Caco-2 (cell line): ENCODE data around the gene SIRPB2. TPM values are rescaled to one million over a fixed set of nuclear protein-coding genes. Genes with fewer than 3 reads are reported as not detected.

ENCODE experiments used
- BruUV-seq: library from RNA; stranded (reverse); fragments of 400-500 nt; replicated peaks from 2 replicates; lab custom pipeline; 2021; lab: Mats Ljungman, UMichigan
- CTCF ChIA-PET: fragments of 300-600 bp; sonication (Branson Sonifier 250); formaldehyde crosslinking; loops from one replicate; lab custom pipeline; 2022; ENCODE audit warnings: antibody characterized with exemption; lab: Charles Lee
- POLR2A ChIA-PET: fragments of 300-600 bp; sonication (Branson Sonifier 250); formaldehyde crosslinking; loops from one replicate; lab custom pipeline; 2022; ENCODE audit warnings: antibody characterized with exemption; lab: Charles Lee
- DNase-seq, 2 experiments: peaks; one replicate each; pipeline versions ENCODE4 v3.0.0 to v3.0.0-alpha.2; 2020 to 2022
- H3K27me3 ChIP-seq: replicated peaks from 2 replicates; pipeline ENCODE4 v1.6.0; 2011; ENCODE audit warnings: low read length; ENCODE audit not compliant: control insufficient read depth, insufficient read depth
- H3K36me3 ChIP-seq: 2 replicates; pipeline ENCODE4 v1.5.1; 2011; ENCODE audit warnings: low read length; ENCODE audit not compliant: control insufficient read depth, insufficient read depth
- H3K4me1 ChIP-seq: fragments of 250-450 bp; sonication (Bioruptor Pico); 2 replicates; pipeline ENCODE4 v1.5.1; 2020; ENCODE audit warnings: mild to moderate bottlenecking
- H3K4me3 ChIP-seq: 2 replicates; pipeline ENCODE4 v1.5.1; 2011; ENCODE audit warnings: low read depth, mild to moderate bottlenecking, control low read depth, low read length
- H3K9me3 ChIP-seq: fragments of 250-450 bp; sonication (Bioruptor Pico); 2 replicates; pipeline ENCODE4 v1.5.1; 2020; ENCODE audit warnings: mild to moderate bottlenecking, moderate library complexity
- H3K27ac Mint-ChIP-seq: one replicate; pipeline ENCODE4 v1.8.0; 2022; ENCODE audit warnings: mixed read lengths; ENCODE audit not compliant: unreplicated experiment
- H3K27me3 Mint-ChIP-seq: one replicate; pipeline ENCODE4 v1.8.0; 2022; ENCODE audit warnings: mixed read lengths; ENCODE audit not compliant: insufficient read depth, unreplicated experiment
- H3K36me3 Mint-ChIP-seq: one replicate; pipeline ENCODE4 v1.8.0; 2022; ENCODE audit warnings: mild to moderate bottlenecking, mixed read lengths; ENCODE audit not compliant: insufficient read depth, unreplicated experiment
- H3K4me1 Mint-ChIP-seq: one replicate; pipeline ENCODE4 v1.8.0; 2022; ENCODE audit warnings: low read depth, mixed read lengths; ENCODE audit not compliant: unreplicated experiment
- H3K4me3 Mint-ChIP-seq: one replicate; pipeline ENCODE4 v1.8.0; 2022; ENCODE audit warnings: mild to moderate bottlenecking, moderate library complexity, mixed read lengths; ENCODE audit not compliant: unreplicated experiment
- H3K9me3 Mint-ChIP-seq: one replicate; pipeline ENCODE4 v1.8.0; 2022; ENCODE audit warnings: mixed read lengths; ENCODE audit not compliant: unreplicated experiment
- intact Hi-C: fragments of 100-400 bp; cut with micrococcal nuclease; formaldehyde crosslinking; loops from one replicate; pipeline ENCODE4 v1.10.0; 2022; ENCODE audit not compliant: unreplicated experiment
- total RNA-seq: library from RNA; stranded (reverse); gene quantifications from 2 replicates; pipeline ENCODE4 v1.2.3, GENCODE V29; 2022
- TF ChIP-seq, protein P1 (sequence below), 2 experiments: fragments of 200-600 bp in 1 of 2; IDR thresholded peaks; 1 replicate in 1 of 2; 2 replicates in 1 of 2; pipeline versions ENCODE4 v1.5.1 to v1.8.0; 2011 to 2022; ENCODE audit warnings: antibody characterized with exemption in 1 of 2, control low read depth in 1 of 2, inconsistent platforms in 1 of 2, low read depth in 1 of 2, low read length in 1 of 2, mild to moderate bottlenecking in 1 of 2, moderate library complexity in 1 of 2; ENCODE audit not compliant: insufficient read depth in 1 of 2, severe bottlenecking in 1 of 2, unreplicated experiment in 1 of 2

SIRPB2 gene
- total RNA-seq, 1 experiment from 2014 or later = not detected

- intact Hi-C loops = loop anchor here (5.0 kb wide), 1 partner anchor 35 kb away; no protein-coding TSS in a partner anchor
- POLR2A ChIA-PET = no interaction called here
Observed at GRCh38 chr20:1472556-1473245, 18.5 kb downstream of the SIRPB2 start.

GRCh38 chr20:1471242-1471641 lies 20.0 kb downstream of the SIRPB2 start:
- H3K27me3 ChIP-seq = no peaks in the 10 kb centered on the region
- TF ChIP-seq, protein P1, sequence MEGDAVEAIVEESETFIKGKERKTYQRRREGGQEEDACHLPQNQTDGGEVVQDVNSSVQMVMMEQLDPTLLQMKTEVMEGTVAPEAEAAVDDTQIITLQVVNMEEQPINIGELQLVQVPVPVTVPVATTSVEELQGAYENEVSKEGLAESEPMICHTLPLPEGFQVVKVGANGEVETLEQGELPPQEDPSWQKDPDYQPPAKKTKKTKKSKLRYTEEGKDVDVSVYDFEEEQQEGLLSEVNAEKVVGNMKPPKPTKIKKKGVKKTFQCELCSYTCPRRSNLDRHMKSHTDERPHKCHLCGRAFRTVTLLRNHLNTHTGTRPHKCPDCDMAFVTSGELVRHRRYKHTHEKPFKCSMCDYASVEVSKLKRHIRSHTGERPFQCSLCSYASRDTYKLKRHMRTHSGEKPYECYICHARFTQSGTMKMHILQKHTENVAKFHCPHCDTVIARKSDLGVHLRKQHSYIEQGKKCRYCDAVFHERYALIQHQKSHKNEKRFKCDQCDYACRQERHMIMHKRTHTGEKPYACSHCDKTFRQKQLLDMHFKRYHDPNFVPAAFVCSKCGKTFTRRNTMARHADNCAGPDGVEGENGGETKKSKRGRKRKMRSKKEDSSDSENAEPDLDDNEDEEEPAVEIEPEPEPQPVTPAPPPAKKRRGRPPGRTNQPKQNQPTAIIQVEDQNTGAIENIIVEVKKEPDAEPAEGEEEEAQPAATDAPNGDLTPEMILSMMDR (IDR thresholded peaks at IDR 0.05; ENCODE audit: insufficient read depth in 1 of 2, low read depth in 1 of 2, low read length in 1 of 2, severe bottlenecking in 1 of 2, unreplicated experiment in 1 of 2) = no peak
- Mint-ChIP-seq H3K36me3 (no peaks in the 10 kb centered on the region), H3K27me3 (no peaks in the 10 kb centered on the region), H3K9me3 (no peaks in the 10 kb centered on the region), H3K4me1 (peaks cover 40% of the 10 kb centered on the region), H3K4me3 (no peak overlapping the region), H3K27ac (no peak overlapping the region)
- intact Hi-C loops = loop anchor here (5.0 kb wide), 1 partner anchor 34 kb away; no protein-coding TSS in a partner anchor
- H3K4me3 ChIP-seq = no peak overlapping the region
- CTCF ChIA-PET = no interaction called here
- H3K4me1 ChIP-seq = peaks cover 13% of the 10 kb centered on the region
- no peak for DNase-seq
- no peaks in the 10 kb centered on the region for H3K9me3 ChIP-seq
- BruUV-seq = no TSS peak
- POLR2A ChIA-PET = no interaction called here
- no peaks in the 10 kb centered on the region for H3K36me3 ChIP-seq

More at GRCh38 chr20:1472556-1473245, 18.5 kb downstream of the SIRPB2 start:
- Mint-ChIP-seq H3K4me1 (peaks cover 32% of the 10 kb centered on the region), H3K4me3 (no peak overlapping the region), H3K27me3 (no peaks in the 10 kb centered on the region), H3K27ac (no peak overlapping the region), H3K36me3 (no peaks in the 10 kb centered on the region), H3K9me3 (no peaks in the 10 kb centered on the region)
- CTCF ChIA-PET = interaction anchor here (0.8 kb wide), 1 partner anchor 30 kb away, joined by 3 read pairs; no protein-coding TSS in a partner anchor
- TF ChIP-seq, protein P1 (IDR thresholded peaks at IDR 0.05; ENCODE audit: insufficient read depth in 1 of 2, low read depth in 1 of 2, low read length in 1 of 2, severe bottlenecking in 1 of 2, unreplicated experiment in 1 of 2) = no peak
- H3K27me3 ChIP-seq = no peaks in the 10 kb centered on the region
- no peak for DNase-seq
- BruUV-seq = no TSS peak
- H3K9me3 ChIP-seq = no peaks in the 10 kb centered on the region
- no peak overlapping the region for H3K4me3 ChIP-seq
- peaks cover 7% of the 10 kb centered on the region for H3K4me1 ChIP-seq
- H3K36me3 ChIP-seq = no peaks in the 10 kb centered on the region

DNA sequence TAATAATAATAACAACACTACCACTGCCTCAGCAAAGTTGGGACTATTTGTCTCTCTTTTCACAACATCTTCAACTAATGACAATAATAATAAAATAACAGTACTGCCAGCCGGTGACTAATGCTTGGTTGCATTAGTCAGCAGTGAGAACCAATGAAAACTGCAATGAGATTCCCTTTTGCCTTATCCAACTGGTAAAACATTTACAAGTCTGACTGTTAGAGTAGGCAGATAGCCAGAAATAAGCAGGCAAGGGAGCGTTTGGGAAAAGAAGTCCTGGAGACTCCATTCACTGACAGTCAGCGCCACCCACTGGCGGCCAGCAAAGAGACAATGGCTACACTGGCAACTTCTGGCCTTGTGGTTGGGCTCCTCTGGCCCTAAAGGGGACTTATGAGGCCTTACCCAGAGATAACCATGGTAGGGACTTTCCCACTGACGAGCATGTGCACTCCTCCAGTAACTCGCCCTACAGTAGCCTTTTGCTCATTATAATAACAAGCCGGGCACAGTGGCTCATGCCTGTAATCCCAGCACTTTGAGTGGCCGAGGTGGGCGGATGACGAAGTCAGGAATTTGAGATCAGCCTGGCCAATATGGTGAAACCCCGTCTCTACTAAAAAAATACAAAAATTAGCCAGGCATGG lies 21.2 kb downstream of the SIRPB2 start:
- POLR2A ChIA-PET = no interaction called here
- Mint-ChIP-seq H3K36me3 (peaks cover 5% of the 10 kb centered on the region), H3K4me3 (no peak overlapping the region), H3K9me3 (no peaks in the 10 kb centered on the region), H3K27me3 (no peaks in the 10 kb centered on the region), H3K4me1 (peaks cover 46% of the 10 kb centered on the region), H3K27ac (no peak overlapping the region)
- Histone ChIP-seq H3K9me3 (no peaks in the 10 kb centered on the region), H3K4me3 (no peak overlapping the region), H3K27me3 (no peaks in the 10 kb centered on the region), H3K4me1 (peaks cover 14% of the 10 kb centered on the region), H3K36me3 (no peaks in the 10 kb centered on the region; the same call in 1 of the 2 replicates)
- TF ChIP-seq, protein P1 (IDR thresholded peaks at IDR 0.05; ENCODE audit: insufficient read depth in 1 of 2, low read depth in 1 of 2, low read length in 1 of 2, severe bottlenecking in 1 of 2, unreplicated experiment in 1 of 2) = peak; percentile 75 to 91
- intact Hi-C loops = loop anchor here (1.0 to 5.0 kb wide), 5 partner anchors 33 to 157 kb away; no protein-coding TSS in a partner anchor
- CTCF ChIA-PET = interaction anchor here (2.6 kb wide), 1 partner anchor 33 kb away, joined by 9 read pairs; no protein-coding TSS in a partner anchor
- DNase-seq = peak; percentile 89 to 90
- BruUV-seq = no TSS peak
